GM18498 (cell line): ENCODE data around the gene PEPD.

ENCODE experiments used
- ATAC-seq: cut with Tn5 transposase; IDR thresholded peaks from one replicate; pipeline ENCODE4 v1.9.1; 2021; ENCODE audit warnings: mild to moderate bottlenecking, moderate library complexity; ENCODE audit not compliant: unreplicated experiment

The PEPD gene

GRCh38 chr19:33399081-33399744 lies 122.4 kb downstream of the PEPD start:
- no peak for ATAC-seq

GRCh38 chr19:33398361-33399060 lies 123.1 kb downstream of the PEPD start:
- ATAC-seq, result no peak

GRCh38 chr19:33397536-33398360 lies 123.8 kb downstream of the PEPD start:
- no peak for ATAC-seq

- no peak for ATAC-seq
Measured at GRCh38 chr19:33396701-33397535, 124.7 kb downstream of the PEPD start.

GRCh38 chr19:33395561-33396550 lies 125.7 kb downstream of the PEPD start:
- ATAC-seq, result no peak

GRCh38 chr19:33394723-33395560 lies 126.6 kb downstream of the PEPD start:
- ATAC-seq, result no peak

- no peak for ATAC-seq
Measured at GRCh38 chr19:33394006-33394722, 127.4 kb downstream of the PEPD start.

GRCh38 chr19:33393286-33394005 lies 128.1 kb downstream of the PEPD start:
- ATAC-seq, result no peak

GRCh38 chr19:33392341-33393285 lies 129.0 kb downstream of the PEPD start:
- no peak for ATAC-seq

- no peak for ATAC-seq
Measured at GRCh38 chr19:33391631-33392249, 129.9 kb downstream of the PEPD start.

- no peak for ATAC-seq
Measured at GRCh38 chr19:33390908-33391630, 130.5 kb downstream of the PEPD start.

- no peak for ATAC-seq
Measured at GRCh38 chr19:33390101-33390907, 131.3 kb downstream of the PEPD start.

- no peak for ATAC-seq
Measured at GRCh38 chr19:33389421-33390100, 132.0 kb downstream of the PEPD start.
